Gastrocnemius medialis (tissue), 4 donors: ENCODE measurements around the gene PLSCR3. TPM values are rescaled to one million over a fixed set of nuclear protein-coding genes. Genes with fewer than 3 reads are reported as not detected.

Experiments
- ATAC-seq, 2 donors: fragments of 150-250 bp; one replicate each; pipeline ENCODE4 v1.9.1; 2016
- DNase-seq, 2 donors: peaks; one replicate each; pipeline ENCODE4 v3.0.0-alpha.2; 2019
- H3K27ac ChIP-seq, 4 donors: fragments of 200-600 bp; sonication (generic); 1 replicate in 1 of 4; 2 replicates in 3 of 4; pipeline ENCODE4 v1.5.1; 2016 to 2018; ENCODE audit warnings: mild to moderate bottlenecking in 2 of 4, moderate library complexity in 1 of 4
- H3K27me3 ChIP-seq, 3 donors: fragments of 200-600 bp; sonication (generic) in 2 of 3; 1 replicate in 1 of 3; 2 replicates in 2 of 3; pipeline versions ENCODE4 v1.5.1 to v1.6.0; 2016 to 2019; ENCODE audit warnings: mild to moderate bottlenecking in 1 of 3, moderate library complexity in 1 of 3
- H3K36me3 ChIP-seq, 2 donors: fragments of 200-600 bp; sonication (generic) in 1 of 2; one replicate each; pipeline ENCODE4 v1.5.1; 2017 to 2018
- H3K4me1 ChIP-seq, 2 donors: fragments of 200-600 bp; sonication (generic) in 1 of 2; one replicate each; pipeline ENCODE4 v1.5.1; 2016 to 2017; ENCODE audit warnings: mild to moderate bottlenecking in 2 of 2
- H3K4me3 ChIP-seq, 4 donors: fragments of 200-600 bp; sonication (generic) in 3 of 4; 1 replicate in 1 of 4; 2 replicates in 3 of 4; pipeline ENCODE4 v1.5.1; 2016 to 2019; ENCODE audit warnings: mild to moderate bottlenecking in 2 of 4
- H3K9me3 ChIP-seq, 3 donors: fragments of 200-600 bp; sonication (generic) in 2 of 3; 1 replicate in 1 of 3; 2 replicates in 2 of 3; pipeline ENCODE4 v1.5.1; 2016 to 2019
- CTCF ChIP-seq, 5 experiments: fragments of 450-650 bp in 3 of 5; fragments of 200-600 bp in 2 of 5; sonication (generic) in 2 of 5; IDR thresholded peaks in 4 of 5; conservative IDR thresholded peaks in 1 of 5; 1 replicate in 4 of 5; 2 replicates in 1 of 5; pipeline ENCODE4 v1.5.1; 2016 to 2019; ENCODE audit warnings: antibody characterized with exemption in 5 of 5, mild to moderate bottlenecking in 3 of 5, moderate library complexity in 3 of 5
- POLR2A ChIP-seq, 2 donors: fragments of 450-650 bp; IDR thresholded peaks; one replicate each; pipeline ENCODE4 v1.6.1; 2017; ENCODE audit warnings: antibody characterized with exemption in 2 of 2, mild to moderate bottlenecking in 2 of 2, moderate library complexity in 2 of 2
- in situ Hi-C, 4 donors: fragments of 200-750 bp; cut with MboI; loops; one replicate each; pipeline versions ENCODE4 v1.15.0 to v1.8.0; 2017; ENCODE audit warnings: low sequenced_read_pairs in 4 of 4
- intact Hi-C: fragments of 100-400 bp; cut with DNase I; formaldehyde crosslinking; loops from one replicate; pipeline ENCODE4 v1.15.1; 2023; ENCODE audit warnings: low total_unique reads
- total RNA-seq, 4 donors: library from RNA; depleted of rRNA; stranded (reverse); fragments of >200 nt; gene quantifications; one replicate each; pipeline versions ENCODE4 v1.1.0 to v1.2.3, GENCODE V29; 2016

Gene PLSCR3
- total RNA-seq, 4 donors from 2014 or later: 8.9 to 20.3 (median 14.4) TPM

GRCh38 chr17:7404737-7405349, 10.5 kb upstream of the PLSCR3 start:
- H3K4me1 ChIP-seq: peaks cover 19 to 20% of the 10 kb centered on the region in 2 donors
- H3K9me3 ChIP-seq: no peaks in the 10 kb centered on the region
- TF ChIP-seq POLR2A (IDR thresholded peaks at IDR 0.05) (peak; percentile 70 to 75), CTCF (IDR thresholded peaks at IDR 0.05 in 4 of 5, conservative IDR thresholded peaks at IDR 0.05 in 1 of 5) (peak in 1 of 5 experiments; percentile 30)
- intact Hi-C loops: loop anchor here (1.0 to 10.0 kb wide), 4 partner anchors 30 to 280 kb away; partner anchors contain the start of genes POLR2A, SENP3, TMEM102 and TP53
- no peaks in the 10 kb centered on the region for H3K36me3 ChIP-seq
- peak overlapping the region; percentile 62 to 81 (median 70) for H3K4me3 ChIP-seq
- in situ Hi-C loops: no loop called here
- ATAC-seq: peak; percentile 36 to 46
- H3K27ac ChIP-seq: peak overlapping the region; percentile 92 to 97 (median 92)
- no peaks in the 10 kb centered on the region for H3K27me3 ChIP-seq
- peak in 1 of 2 donors; percentile 27 for DNase-seq

- Histone ChIP-seq H3K27me3 (no peaks in the 10 kb centered on the region), H3K9me3 (no peaks in the 10 kb centered on the region), H3K4me1 (peaks cover 19 to 20% of the 10 kb centered on the region in 2 donors), H3K27ac (peak within 1 kb of the TSS; percentile 92 to 97 (median 92)), H3K36me3 (no peaks in the 10 kb centered on the region), H3K4me3 (peak within 1 kb of the TSS; percentile 62 to 81 (median 70))
- ATAC-seq (peak; percentile 90), DNase-seq (peak; percentile 100)
- TF ChIP-seq CTCF (IDR thresholded peaks at IDR 0.05 in 4 of 5, conservative IDR thresholded peaks at IDR 0.05 in 1 of 5) (peak in 2 of 5 experiments; percentile 13 to 22), POLR2A (IDR thresholded peaks at IDR 0.05) (peak; percentile 94 to 96)
- in situ Hi-C loops: no loop called here
- intact Hi-C loops: loop anchor here (1.0 to 10.0 kb wide), 6 partner anchors 10 to 281 kb away; partner anchors contain the start of genes KCTD11, PLSCR3, POLR2A and SENP3
Observed at GRCh38 chr17:7403977-7404736, 9.8 kb upstream of the PLSCR3 start, which contains the start of gene TMEM256. TSS of gene TMEM256 (minus strand) at chr17:7404097. CDS start at chr17:7404084, 13 bp downstream.

GRCh38 chr17:7403727-7403976, 9.3 kb upstream of the PLSCR3 start:
- peak in 1 of 2 donors; percentile 70 for DNase-seq
- peak; percentile 68 to 69 for ATAC-seq
- Histone ChIP-seq H3K36me3 (no peaks in the 10 kb centered on the region), H3K27me3 (no peaks in the 10 kb centered on the region), H3K27ac (peak overlapping the region; percentile 92 to 97 (median 92)), H3K4me1 (peaks cover 19 to 20% of the 10 kb centered on the region in 2 donors), H3K9me3 (no peaks in the 10 kb centered on the region), H3K4me3 (peak overlapping the region; percentile 62 to 81 (median 70))
- TF ChIP-seq CTCF (IDR thresholded peaks at IDR 0.05 in 4 of 5, conservative IDR thresholded peaks at IDR 0.05 in 1 of 5): no peak
- TF ChIP-seq POLR2A (IDR thresholded peaks at IDR 0.05): no peak
- in situ Hi-C loops (no loop called here), intact Hi-C loops (loop anchor here (1.0 to 10.0 kb wide), 3 partner anchors 9 to 281 kb away; partner anchors contain the start of genes KCTD11, PLSCR3, TP53 and WRAP53)

GRCh38 chr17:7403043-7403726, 8.9 kb upstream of the PLSCR3 start:
- no peaks in the 10 kb centered on the region for H3K36me3 ChIP-seq
- DNase-seq (no peak), ATAC-seq (peak; percentile 3)
- no peak for TF ChIP-seq CTCF (IDR thresholded peaks at IDR 0.05 in 4 of 5, conservative IDR thresholded peaks at IDR 0.05 in 1 of 5)
- no peak for TF ChIP-seq POLR2A (IDR thresholded peaks at IDR 0.05)
- peak overlapping the region; percentile 92 to 97 (median 92) for H3K27ac ChIP-seq
- H3K4me1 ChIP-seq: peaks cover 19 to 20% of the 10 kb centered on the region in 2 donors
- in situ Hi-C loops (no loop called here), intact Hi-C loops (loop anchor here (1.0 to 10.0 kb wide), 3 partner anchors 9 to 282 kb away; partner anchors contain the start of genes KCTD11, PLSCR3, TP53 and WRAP53)
- no peaks in the 10 kb centered on the region for H3K27me3 ChIP-seq
- no peaks in the 10 kb centered on the region for H3K9me3 ChIP-seq
- H3K4me3 ChIP-seq: peak overlapping the region; percentile 62 to 81 (median 70)
